Measurements from ENCODE around the gene DGAT2.

DNA sequence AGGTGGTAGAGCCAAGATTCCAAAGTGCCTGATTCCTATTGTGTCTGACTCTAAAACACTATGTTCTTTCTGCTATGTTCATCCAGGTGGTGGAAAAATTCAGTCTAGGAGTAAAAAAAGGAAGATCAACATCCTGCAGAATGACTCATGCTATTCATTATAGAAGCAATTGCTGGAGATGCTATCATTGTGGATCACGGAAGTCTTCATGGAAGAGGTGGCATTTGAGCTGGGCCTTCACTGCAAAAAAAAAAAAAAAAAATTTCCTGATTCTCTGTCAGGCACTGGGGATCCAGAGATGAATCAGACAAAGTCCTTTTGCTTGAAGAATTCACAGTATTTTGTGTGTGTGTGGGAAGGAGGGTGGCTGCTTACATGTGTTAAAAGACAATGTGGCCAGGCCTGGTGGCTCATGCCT lies 45.1 kb downstream of the DGAT2 start:
- TF ChIP-seq, protein P1, sequence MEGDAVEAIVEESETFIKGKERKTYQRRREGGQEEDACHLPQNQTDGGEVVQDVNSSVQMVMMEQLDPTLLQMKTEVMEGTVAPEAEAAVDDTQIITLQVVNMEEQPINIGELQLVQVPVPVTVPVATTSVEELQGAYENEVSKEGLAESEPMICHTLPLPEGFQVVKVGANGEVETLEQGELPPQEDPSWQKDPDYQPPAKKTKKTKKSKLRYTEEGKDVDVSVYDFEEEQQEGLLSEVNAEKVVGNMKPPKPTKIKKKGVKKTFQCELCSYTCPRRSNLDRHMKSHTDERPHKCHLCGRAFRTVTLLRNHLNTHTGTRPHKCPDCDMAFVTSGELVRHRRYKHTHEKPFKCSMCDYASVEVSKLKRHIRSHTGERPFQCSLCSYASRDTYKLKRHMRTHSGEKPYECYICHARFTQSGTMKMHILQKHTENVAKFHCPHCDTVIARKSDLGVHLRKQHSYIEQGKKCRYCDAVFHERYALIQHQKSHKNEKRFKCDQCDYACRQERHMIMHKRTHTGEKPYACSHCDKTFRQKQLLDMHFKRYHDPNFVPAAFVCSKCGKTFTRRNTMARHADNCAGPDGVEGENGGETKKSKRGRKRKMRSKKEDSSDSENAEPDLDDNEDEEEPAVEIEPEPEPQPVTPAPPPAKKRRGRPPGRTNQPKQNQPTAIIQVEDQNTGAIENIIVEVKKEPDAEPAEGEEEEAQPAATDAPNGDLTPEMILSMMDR (IDR thresholded peaks at IDR 0.05; ENCODE audit: low read length): no peak
- no peak for TF ChIP-seq EZH2 (IDR thresholded peaks at IDR 0.05; ENCODE audit: borderline replicate concordance, low read length)

Measured in OCI-LY1 (cell line).